Measurements from ENCODE around the gene PDE4DIP.
"Not testable (repeated sequence)": the region's sequence is repeated elsewhere in the genome, so short reads cannot be mapped to it uniquely, and the experiment has no call there.

Gene PDE4DIP

GRCh38 chr1:148989378-148989777 lies 145.2 kb downstream of the PDE4DIP start:
- DNase-seq, result not testable (repeated sequence)

- not testable (repeated sequence) for DNase-seq
Observed at GRCh38 chr1:148990233-148990788, 146.1 kb downstream of the PDE4DIP start.

GRCh38 chr1:148991818-148992217 lies 147.6 kb downstream of the PDE4DIP start:
- DNase-seq, result not testable (repeated sequence)

GRCh38 chr1:148992364-148992763 lies 148.1 kb downstream of the PDE4DIP start:
- not testable (repeated sequence) for DNase-seq

GRCh38 chr1:148996449-148997224 lies 152.4 kb downstream of the PDE4DIP start:
- DNase-seq, result not testable (repeated sequence)

GRCh38 chr1:148997405-148997804 lies 153.2 kb downstream of the PDE4DIP start:
- DNase-seq, result not testable (repeated sequence)

- DNase-seq, result not testable (repeated sequence)
Observed at GRCh38 chr1:149002664-149003063, 158.4 kb downstream of the PDE4DIP start.

- not testable (repeated sequence) for DNase-seq
Observed at GRCh38 chr1:149008326-149008725, 164.1 kb downstream of the PDE4DIP start.

- not testable (repeated sequence) for DNase-seq
Observed at GRCh38 chr1:149008769-149009168, 164.5 kb downstream of the PDE4DIP start.

- DNase-seq, result not testable (repeated sequence)
Observed at GRCh38 chr1:149009761-149010160, 165.5 kb downstream of the PDE4DIP start.

GRCh38 chr1:149012599-149012998 lies 168.4 kb downstream of the PDE4DIP start:
- not testable (repeated sequence) for DNase-seq

GRCh38 chr1:149013513-149013912 lies 169.3 kb downstream of the PDE4DIP start:
- not testable (repeated sequence) for DNase-seq

- not testable (repeated sequence) for DNase-seq
Observed at GRCh38 chr1:149015522-149015921, 171.3 kb downstream of the PDE4DIP start.

- DNase-seq, result not testable (repeated sequence)
Observed at GRCh38 chr1:149016626-149017025, 172.4 kb downstream of the PDE4DIP start.

GRCh38 chr1:149018577-149018976 lies 174.3 kb downstream of the PDE4DIP start:
- not testable (repeated sequence) for DNase-seq

- DNase-seq, result not testable (repeated sequence)
Observed at GRCh38 chr1:149024327-149024726, 180.1 kb downstream of the PDE4DIP start.

GRCh38 chr1:149033916-149034315 lies 189.7 kb downstream of the PDE4DIP start:
- not testable (repeated sequence) for DNase-seq

- not testable (repeated sequence) for DNase-seq
Observed at GRCh38 chr1:149043056-149043455, 198.8 kb downstream of the PDE4DIP start.

- not testable (repeated sequence) for DNase-seq
Observed at GRCh38 chr1:149064611-149065010, 220.4 kb downstream of the PDE4DIP start.

- DNase-seq, result not testable (repeated sequence)
Observed at GRCh38 chr1:149075505-149076127, 231.4 kb downstream of the PDE4DIP start.
